Activated CD4-positive, alpha-beta T cell treated with anti-CD3 and anti-CD28 coated beads for 24 hours (primary cell): ENCODE data around the gene PADI3.

Experiments
- DNase-seq, 2 donors: peaks; one replicate each; pipeline ENCODE4 v3.0.0-alpha.2; 2020; ENCODE audit warnings: low read depth in 2 of 2

Gene PADI3, protein sequence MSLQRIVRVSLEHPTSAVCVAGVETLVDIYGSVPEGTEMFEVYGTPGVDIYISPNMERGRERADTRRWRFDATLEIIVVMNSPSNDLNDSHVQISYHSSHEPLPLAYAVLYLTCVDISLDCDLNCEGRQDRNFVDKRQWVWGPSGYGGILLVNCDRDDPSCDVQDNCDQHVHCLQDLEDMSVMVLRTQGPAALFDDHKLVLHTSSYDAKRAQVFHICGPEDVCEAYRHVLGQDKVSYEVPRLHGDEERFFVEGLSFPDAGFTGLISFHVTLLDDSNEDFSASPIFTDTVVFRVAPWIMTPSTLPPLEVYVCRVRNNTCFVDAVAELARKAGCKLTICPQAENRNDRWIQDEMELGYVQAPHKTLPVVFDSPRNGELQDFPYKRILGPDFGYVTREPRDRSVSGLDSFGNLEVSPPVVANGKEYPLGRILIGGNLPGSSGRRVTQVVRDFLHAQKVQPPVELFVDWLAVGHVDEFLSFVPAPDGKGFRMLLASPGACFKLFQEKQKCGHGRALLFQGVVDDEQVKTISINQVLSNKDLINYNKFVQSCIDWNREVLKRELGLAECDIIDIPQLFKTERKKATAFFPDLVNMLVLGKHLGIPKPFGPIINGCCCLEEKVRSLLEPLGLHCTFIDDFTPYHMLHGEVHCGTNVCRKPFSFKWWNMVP

DNA sequence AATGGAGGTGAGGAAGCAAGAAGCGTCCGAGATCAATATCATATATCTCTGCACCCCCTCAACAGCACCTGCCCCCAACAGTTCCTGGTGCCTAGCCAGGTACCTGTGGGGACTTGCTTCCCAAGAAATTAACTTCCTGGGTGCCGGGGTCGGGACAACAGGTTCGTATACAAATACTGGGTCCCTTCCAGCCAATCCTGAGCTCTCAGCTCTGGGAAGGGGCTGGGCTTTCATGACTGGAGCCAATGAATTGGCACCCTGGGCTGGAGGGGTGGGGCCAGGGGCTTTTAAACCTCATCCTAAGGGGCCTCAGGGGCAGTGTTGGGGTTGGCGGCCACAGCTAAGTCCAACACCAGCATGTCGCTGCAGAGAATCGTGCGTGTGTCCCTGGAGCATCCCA, at the start of gene PADI3:
Gene PADI3, plus strand, starts transcription at position 318 of the 400 bp plus-strand sequence. Its CDS starts 40 bp downstream, at position 358.
- no peak for DNase-seq

DNA sequence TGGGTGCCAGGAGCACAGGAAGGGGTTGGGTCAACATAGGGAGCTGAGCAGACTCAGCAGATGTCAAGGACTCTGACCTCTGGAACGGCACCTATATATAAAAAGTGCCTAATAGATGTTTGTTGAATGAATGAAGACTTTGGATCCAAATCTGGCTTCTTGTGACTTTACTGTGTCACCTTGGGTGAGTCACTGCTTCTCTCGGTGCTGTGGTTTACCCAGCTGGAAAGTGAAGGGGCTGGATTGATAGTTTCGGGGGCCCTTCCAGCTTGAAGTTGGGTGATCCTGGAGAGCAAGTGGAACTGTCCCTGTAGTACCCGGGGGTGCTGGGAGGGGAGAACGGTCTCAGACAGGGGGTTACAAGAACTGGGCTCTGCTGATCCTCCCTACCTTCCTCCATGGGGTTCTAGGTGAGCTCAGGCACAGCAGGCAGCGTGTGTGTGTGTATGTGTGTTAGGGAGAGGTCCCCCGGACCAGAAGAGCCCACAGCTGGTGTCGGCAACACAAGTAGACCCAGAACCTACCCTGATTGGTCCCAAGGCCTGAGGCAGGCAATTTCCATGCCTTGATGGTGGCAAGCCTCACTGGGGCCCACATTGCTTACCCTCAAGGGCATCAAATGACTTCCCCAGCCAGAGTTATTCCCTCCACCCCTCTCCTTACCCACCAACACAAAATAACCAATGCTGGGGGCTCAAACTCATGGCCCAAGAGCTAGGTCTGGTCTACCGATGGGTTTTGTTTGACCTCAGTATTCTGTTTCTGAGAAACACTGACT, 49.4 kb upstream of the PADI3 start:
- no peak for DNase-seq

DNA sequence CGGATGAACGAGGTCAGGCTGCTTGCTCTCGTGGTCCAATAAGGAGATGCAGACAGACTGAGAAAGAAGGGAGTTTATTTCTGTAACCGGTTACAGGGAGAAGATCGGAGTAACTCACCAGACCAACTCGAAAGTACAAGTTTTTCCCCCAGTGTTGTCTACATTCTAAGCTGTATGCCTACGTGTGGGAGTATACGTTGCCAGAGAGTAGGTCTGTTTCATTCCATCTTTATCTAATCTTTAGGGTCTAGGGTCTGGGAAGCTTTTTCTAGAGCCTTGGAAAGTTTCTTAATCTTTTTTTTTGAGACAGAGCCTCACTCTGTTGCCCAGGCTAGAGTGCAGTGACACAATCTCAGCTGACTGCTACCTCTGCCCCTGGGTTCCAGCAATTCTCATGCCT, 48.7 kb upstream of the PADI3 start:
- no peak for DNase-seq

GRCh38 chr1:17200756-17201155, 48.1 kb upstream of the PADI3 start:
- no peak for DNase-seq

DNA sequence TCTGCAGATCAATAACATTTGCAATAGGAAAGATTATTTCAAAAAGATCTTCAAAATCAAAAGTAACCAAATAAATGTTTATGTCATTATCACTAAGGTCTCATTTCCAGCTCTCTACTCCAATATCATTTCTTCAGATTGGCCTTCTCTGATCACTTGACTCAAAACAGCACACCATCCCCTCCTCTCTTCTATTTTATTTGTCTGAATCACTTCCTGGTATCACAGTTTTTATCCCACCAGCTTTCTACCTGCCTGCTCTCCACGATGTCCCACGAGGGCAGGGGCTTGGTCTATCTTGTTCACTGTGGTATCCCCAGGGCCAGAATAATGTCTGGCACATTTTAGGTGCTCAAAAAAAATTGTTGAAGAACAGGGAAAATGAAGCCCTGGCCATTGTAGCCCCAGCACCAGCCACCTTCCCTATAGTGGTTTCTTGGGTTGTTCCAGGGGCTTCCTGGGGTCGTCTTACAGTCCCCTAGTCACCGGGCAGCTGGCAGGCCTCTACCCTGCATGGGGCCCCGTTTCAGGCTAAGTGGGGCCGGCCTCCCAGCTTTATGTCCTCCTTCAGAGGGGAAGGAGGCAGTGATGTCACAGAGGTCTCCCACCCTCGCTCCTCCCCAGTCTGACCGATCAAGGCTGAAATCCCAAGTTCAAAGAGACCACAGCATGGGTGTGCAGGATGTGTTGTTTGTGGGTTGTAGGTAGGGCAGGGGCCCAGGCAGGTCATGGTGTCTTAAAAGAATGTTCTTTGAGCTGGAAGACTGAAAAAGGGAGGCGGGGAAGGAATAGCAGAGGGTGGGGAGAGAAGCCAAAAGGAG, 47.5 kb upstream of the PADI3 start:
- no peak for DNase-seq

GRCh38 chr1:17204546-17205440, 44.1 kb upstream of the PADI3 start, which contains the start of gene PADI1:
TSS of gene PADI1 (plus strand) at chr1:17205128. CDS start at chr1:17205218, 90 bp downstream.
- DNase-seq: no peak

GRCh38 chr1:17205652-17206051, 43.2 kb upstream of the PADI3 start:
- no peak for DNase-seq

DNA sequence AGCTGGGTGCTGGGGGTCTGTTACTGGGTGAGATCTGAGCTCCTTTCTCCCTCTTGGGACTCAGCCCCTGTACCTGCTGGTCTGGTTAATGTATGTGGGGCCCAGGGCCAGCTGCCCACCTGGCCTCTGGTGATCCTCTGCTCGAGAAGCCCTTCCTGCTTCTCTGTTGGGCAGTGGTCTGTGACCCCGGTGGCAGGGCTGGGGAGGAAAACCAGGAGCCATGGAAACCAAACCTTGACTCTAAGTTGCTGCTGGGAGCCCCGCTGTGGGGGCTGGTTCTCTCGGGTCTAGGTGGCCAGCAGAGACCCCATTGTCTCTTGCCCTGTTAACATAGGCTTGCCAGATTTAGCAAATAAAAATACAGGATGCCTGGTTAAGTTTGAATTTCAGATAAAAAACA, 42.7 kb upstream of the PADI3 start:
- DNase-seq: no peak

GRCh38 chr1:17207046-17207445, 41.9 kb upstream of the PADI3 start:
- no peak for DNase-seq

DNA sequence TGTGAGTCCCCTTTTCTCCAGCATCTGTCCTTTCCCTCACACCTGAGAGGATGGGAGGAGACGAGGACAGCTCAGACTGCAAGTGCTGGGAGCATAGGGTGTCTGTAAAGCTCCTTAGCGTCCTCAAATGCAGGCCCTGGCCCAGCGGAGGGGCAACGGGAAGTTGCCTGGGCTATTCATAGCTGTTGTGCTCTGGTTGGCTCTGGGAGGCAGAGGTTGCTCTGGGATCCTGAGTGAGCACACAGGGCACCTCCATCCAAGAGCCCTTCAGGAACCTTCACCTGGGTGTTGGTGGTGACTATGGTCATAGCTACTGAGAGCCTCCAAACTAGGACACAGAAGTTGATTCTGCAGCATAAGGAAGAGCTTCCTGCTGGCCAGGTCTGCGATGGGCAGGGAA, 41.4 kb upstream of the PADI3 start:
- DNase-seq: no peak

- peak; percentile 31 to 44 for DNase-seq
Observed at GRCh38 chr1:17207966-17208418, 40.9 kb upstream of the PADI3 start.

DNA sequence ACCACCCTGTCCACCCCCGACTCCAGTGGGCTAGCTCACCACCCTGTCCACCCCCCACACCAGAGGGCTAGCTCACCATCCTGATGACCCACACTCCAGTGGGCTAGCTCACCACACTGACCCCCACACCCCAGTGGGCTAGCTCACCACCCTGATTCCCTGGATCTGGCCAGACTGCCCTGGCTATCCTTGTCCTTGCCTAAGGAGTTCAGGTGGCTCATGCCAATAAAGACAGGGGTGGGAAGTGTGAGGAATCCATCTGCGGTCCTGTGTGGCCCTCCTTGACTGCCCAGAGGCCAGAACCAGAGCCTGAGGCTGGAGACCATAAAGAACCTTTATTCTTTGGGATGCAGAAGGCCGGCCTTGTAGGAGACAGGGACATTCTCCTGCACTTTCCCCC, 40.4 kb upstream of the PADI3 start:
- DNase-seq: no peak

DNA sequence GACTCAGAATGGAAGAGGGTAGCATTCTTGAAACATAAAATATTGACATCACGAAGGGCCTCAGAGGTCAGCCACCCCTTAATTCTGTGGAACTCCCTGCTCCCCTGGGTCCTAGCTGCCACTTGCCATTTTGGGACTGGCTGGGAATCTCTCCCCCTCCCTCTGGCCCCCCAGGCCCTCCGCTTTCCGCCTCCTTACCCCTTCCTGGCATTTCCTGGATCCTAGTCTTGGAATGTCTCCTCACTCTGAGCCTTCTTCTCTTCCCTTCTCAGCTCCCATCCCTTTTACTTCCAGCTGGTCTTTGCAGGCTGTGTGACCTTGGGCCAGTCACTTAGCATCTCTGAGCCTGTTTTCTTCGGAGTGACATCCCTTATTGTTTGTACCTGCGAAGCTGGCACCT, 39.5 kb upstream of the PADI3 start:
- no peak for DNase-seq

GRCh38 chr1:17210176-17210575, 38.7 kb upstream of the PADI3 start:
- DNase-seq: no peak

GRCh38 chr1:17211377-17211776, 37.5 kb upstream of the PADI3 start:
- no peak for DNase-seq

DNA sequence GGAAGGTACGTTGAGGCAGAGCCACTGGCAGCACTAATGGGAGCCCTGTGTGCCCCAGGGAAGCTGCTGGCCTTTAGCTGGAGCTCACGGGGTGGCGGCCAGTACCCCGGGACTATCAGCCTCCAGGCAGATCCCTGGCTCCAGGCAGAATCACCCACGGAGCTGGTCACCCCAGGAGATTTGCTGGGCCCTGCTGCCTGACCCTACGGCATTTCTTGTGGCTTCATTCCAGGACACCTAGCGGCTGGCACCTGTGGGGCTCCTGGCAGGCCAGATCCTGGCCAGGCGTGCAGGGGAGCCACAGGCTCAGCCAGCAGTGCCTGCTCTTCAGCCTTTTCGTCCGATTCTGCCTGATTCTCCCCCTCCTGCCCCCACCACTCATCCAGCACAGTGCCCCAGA, 36.9 kb upstream of the PADI3 start:
- DNase-seq: no peak

GRCh38 chr1:17212487-17213121, 36.3 kb upstream of the PADI3 start:
- DNase-seq: peak; percentile 10 to 38

DNA sequence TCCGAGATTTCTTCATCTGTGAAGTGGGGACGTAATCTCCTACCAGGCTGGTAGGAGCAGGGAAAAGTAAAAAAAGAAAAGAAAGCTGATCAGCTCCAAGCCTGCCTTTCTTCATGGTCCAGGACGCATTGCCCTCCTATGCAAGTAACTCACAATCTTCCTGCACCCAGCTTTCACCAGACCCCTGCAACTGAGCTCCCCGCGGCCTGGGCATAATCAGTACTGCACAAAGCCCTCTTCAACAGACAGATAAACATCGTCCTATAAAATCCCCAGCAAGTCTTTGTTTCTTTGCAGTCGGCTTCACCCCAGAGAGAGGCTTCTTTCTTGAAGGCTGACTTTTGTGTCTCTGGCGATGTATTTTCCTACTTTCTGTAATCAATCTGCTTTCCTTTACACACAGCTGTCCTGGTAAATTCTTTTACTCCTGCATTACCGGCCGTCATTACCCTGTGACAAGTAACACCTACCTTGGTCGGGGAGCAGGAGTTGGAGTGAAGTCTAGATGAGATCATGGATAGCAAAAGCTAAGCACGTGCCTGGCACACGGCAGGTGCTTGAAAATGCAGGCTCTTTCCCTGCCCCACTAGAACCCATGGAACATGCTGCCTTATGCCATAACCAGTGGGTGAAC, 35.6 kb upstream of the PADI3 start:
- DNase-seq: no peak

GRCh38 chr1:17213782-17214148, 35.1 kb upstream of the PADI3 start:
- no peak for DNase-seq
